DMS114 treated with DMSO at 0.1 percent for 48 hours (cell line): Measurements from ENCODE around the gene NXPE3.
A peak's percentile ranks its signal among the peaks of the same experiment; 100 is the strongest.

Source experiments
- DNase-seq: peaks from one replicate; lab custom pipeline; 2025; ENCODE audit not compliant: unreplicated experiment; lab: John Stamatoyannopoulos, UW

NXPE3 gene

GRCh38 chr3:101828276-101828675 lies 49.3 kb downstream of the NXPE3 start:
- no peak for DNase-seq

- no peak for DNase-seq
These were observed 49.9 kb downstream of the NXPE3 start for GRCh38 chr3:101828691-101829436.

GRCh38 chr3:101829437-101829830 lies 50.4 kb downstream of the NXPE3 start:
- DNase-seq, result no peak

GRCh38 chr3:101829874-101830273 lies 50.9 kb downstream of the NXPE3 start:
- DNase-seq, result no peak

GRCh38 chr3:101833446-101833974 lies 54.5 kb downstream of the NXPE3 start:
- no peak for DNase-seq

GRCh38 chr3:101835676-101836075 lies 56.7 kb downstream of the NXPE3 start:
- DNase-seq, result no peak

- no peak for DNase-seq
These were observed 57.1 kb downstream of the NXPE3 start for GRCh38 chr3:101836160-101836559.

- no peak for DNase-seq
These were observed 57.9 kb downstream of the NXPE3 start for GRCh38 chr3:101836652-101837598.

GRCh38 chr3:101838691-101839090 lies 59.7 kb downstream of the NXPE3 start:
- no peak for DNase-seq

GRCh38 chr3:101840066-101840465 lies 61.1 kb downstream of the NXPE3 start:
- DNase-seq, result no peak

GRCh38 chr3:101842245-101842934 lies 63.4 kb downstream of the NXPE3 start:
- no peak for DNase-seq

- no peak for DNase-seq
These were observed 63.9 kb downstream of the NXPE3 start for GRCh38 chr3:101842935-101843330.

GRCh38 chr3:101845425-101845824 lies 66.4 kb downstream of the NXPE3 start:
- no peak for DNase-seq

- no peak for DNase-seq
These were observed 67.7 kb downstream of the NXPE3 start for GRCh38 chr3:101846709-101847108.

- no peak for DNase-seq
These were observed 68.3 kb downstream of the NXPE3 start for GRCh38 chr3:101847328-101847727.

- no peak for DNase-seq
These were observed 69.3 kb downstream of the NXPE3 start for GRCh38 chr3:101848326-101848725.

- peak; percentile 72 for DNase-seq
These were observed 70.0 kb downstream of the NXPE3 start, which contains the start of gene NFKBIZ for GRCh38 chr3:101848754-101849713. Gene NFKBIZ (plus strand): TSS chr3:101849514. CDS start chr3:101849629, 115 bp downstream.

- DNase-seq, result no peak
These were observed 70.8 kb downstream of the NXPE3 start for GRCh38 chr3:101849714-101850245.

- no peak for DNase-seq
These were observed 71.4 kb downstream of the NXPE3 start for GRCh38 chr3:101850246-101851051.
